NCI-H1105 treated with DMSO at 0.1 percent for 48 hours (cell line): ENCODE results near the gene USH1G.
A peak's percentile ranks its signal among the peaks of the same experiment; 100 is the strongest.
"Not testable (repeated sequence)": the region's sequence is repeated elsewhere in the genome, so short reads cannot be mapped to it uniquely, and the experiment has no call there.

Source experiments
- DNase-seq: peaks from one replicate; lab custom pipeline; 2025; lab: John Stamatoyannopoulos, UW

The USH1G gene

DNA sequence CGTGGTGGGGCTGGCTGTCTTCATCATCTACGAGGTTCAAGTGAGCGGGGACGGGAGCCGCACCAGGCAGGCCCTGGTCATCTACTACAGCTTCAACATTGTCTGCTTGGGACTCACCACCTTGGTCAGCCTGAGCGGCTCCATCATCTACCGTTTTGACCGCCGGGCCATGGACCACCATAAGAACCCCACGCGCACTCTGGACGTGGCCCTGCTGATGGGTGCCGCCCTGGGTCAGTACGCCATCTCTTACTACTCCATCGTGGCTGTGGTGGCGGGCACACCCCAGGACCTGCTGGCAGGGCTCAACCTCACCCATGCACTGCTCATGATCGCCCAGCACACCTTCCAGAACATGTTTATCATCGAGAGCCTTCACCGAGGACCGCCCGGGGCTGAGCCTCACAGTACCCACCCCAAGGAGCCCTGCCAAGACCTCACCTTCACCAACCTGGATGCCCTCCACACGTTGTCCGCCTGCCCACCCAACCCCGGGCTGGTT is 7.5 kb upstream of the USH1G start:
- DNase-seq = no peak

DNA sequence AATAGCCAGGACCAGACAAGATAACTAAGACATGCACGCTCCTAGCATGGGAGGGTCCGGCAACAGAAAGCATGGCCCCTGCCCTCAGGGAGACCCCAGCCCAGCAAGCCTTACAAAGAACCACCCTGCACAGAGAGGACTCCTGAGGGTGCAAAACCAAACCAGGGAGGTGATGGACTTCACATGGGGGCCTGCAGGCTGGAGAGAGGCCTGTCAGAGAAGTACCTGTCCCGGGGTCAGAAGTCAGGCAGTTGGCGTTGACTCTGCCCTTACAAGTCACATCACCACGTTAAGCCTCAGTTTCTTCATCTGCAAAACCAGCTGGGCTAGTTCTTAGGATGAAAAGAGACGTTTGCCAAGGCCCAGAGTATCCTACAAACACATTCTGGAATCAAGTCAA is 5.7 kb upstream of the USH1G start:
- DNase-seq = no peak

DNA sequence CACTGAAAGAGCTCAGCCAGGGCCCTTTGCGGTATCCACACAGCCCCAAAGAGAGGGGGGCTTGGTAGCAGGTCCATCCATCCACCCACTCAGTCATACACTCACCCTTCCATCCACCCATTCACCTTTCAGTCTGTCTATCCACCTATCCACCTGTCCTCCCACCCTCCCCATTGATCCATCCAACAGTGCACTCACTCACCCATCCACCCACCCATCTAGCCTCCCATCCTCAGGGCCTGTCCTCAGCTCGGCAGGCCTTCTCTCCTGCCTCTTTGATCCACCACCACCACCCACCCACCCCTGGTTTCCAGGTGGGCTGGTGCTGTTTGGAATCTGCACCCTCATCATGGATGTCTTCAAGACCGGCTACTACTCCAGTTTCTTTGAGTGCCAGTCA is 2.2 kb upstream of the USH1G start:
- DNase-seq = no peak

DNA sequence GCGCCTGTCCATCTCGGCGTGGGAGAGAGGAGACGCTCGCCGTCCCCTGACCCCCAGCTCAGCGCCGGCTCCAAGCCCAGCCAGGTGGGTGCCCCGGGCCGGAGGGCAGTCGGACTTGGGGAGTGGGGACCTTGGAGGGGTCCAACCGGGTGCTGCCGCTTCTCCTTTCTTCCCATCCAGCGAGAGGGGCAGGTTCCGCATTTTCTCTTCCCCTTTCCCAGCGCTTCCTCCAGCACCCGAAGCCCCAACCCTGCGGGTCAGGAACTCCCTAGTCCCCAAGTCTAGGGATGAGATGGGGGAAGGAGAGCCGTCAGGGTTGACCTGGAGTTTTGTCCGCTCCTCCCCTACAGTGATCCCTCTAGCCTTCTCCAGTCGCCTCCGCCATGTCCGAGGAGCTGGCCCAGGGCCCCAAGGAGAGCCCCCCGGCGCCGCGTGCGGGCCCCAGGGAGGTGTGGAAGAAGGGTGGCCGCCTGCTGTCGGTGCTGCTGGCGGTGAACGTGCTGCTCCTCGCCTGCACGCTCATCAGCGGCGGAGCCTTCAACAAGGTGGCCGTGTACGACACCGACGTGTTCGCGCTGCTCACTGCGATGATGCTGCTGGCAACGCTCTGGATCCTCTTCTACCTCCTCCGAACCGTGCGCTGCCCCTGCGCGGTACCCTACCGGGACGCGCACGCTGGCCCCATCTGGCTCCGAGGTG is 1.3 kb upstream of the USH1G start, which contains the start of gene OTOP2:
OTOP2 (plus strand) TSS at position 24 of the 699 bp plus-strand sequence; CDS start at position 384, 360 bp downstream.
- no peak for DNase-seq

DNA sequence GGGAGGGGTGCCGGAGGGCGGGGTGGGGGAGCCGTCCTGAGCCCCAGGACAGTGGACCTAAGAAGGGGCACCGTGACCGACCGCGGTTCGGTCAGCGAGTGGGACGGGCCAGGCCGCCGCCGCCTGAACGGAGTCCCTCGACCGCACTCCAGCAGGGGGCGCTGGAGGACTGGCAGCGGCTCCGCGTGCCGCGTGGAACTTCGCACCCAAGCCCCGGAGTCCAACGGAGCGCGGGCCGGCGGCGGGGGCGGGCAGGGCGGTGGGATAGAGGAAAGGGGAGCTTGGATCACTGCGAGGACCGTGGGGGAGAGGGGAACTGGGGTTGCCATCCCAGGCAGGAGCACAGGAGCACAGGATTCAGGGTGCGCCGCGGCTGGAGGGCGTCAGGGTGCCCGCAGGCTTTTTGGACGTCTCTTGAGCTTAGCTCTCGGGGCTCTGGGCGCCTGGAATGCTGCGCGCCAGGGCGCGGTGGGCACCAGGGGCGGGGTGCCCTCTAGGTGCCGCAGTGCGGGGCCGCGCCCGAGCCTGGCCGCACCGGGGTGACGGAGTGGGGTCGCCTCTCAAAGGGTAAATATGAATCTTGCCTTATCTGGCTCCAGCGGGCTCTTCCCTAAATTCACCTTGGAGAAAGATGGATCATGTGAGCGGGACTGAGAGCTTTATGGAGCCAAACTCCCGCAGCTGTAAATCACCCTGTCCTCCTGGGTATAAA is 639 bp upstream of the USH1G start:
- DNase-seq = peak; percentile 15

DNA sequence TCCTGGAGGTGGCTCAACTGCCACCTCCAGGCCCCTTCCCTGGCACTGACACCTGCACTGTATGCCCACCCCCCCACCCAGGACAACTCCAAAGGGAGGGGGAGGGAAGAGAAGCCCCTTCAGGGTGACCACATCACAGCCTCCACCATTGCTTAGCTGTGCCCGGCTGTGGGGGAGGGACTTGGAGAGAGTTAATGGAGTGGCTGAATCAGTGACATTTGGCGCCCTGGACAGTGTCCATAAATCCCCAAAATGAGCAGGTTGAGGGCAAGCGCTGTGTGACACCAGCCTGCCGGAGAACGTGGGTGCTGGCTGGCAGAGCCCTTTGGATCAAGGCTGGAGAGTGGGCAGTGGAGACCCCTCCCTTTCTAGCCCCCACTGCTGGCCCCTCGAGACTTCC is 883 bp downstream of the USH1G start:
- no peak for DNase-seq

DNA sequence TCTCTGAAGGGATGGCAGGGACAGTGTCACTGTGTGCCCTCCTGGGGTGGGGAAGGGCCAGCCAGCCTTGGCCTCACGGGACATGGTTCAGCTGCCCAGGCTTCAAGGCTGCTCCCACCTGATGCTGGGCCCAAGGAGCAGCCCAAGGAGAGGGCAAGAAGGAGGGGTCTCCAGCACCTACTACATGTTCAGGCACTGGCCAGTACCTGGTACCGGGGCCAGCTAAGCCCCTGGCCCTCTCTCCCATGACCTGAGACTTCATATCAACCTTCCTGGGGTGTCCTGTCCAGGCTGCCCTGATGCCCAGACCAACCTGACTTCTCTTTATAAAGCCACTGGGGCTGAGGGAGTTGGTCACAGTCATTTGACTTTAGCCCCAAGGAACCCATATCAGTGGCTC is 1.3 kb downstream of the USH1G start:
- DNase-seq = no peak

DNA sequence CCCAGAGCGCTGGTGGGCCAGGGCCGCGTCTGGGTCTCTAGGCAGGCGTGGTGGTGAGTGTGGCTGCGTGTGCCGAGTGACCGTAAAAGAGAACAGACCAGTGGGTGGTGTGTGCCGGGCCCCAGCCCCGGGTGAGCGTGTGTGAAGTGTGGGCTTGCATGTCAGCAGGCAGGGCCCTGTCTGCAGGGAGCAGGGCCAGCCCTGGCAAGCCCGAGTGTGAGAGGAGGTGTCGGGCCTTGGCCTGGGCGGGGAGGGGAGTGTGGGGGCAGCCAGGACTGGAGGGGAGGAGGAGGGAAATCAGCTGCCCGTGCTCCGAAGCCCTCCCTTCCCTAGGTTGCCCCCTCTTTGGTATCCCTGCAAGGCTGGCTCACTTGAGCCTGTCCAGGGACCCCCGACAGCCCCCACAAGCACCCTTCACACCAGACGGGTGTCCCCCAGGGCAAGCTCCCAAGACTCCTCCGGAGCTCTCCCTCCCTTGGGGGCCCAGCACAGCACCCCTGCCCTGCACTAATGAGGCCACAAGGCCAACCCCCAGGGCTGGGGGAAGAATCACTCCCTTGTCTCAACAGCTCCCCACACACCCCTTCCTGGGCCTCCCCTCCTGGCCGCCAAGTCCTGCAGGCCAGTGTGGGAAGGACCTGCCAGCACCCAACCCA is 1.9 kb downstream of the USH1G start:
- DNase-seq = no peak

DNA sequence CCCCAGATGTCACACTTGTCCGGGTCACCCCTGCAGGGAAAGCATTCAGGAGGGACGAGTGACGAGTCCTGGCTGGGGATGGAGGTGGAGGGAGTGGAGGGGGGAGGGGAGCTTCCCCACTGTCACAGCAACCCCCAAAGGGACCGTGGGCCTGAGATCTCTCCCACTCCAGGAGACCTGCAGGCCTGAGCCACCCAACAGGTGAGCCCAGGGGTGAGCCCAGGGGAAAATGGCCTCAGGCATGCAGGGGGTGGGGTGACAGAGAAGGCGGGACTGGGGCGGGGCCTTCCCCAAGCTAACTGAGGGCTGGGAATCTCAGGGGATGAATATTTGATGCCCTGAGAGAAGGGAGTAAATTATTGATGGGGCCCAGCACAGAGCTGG is 2.4 kb downstream of the USH1G start:
- DNase-seq = no peak

DNA sequence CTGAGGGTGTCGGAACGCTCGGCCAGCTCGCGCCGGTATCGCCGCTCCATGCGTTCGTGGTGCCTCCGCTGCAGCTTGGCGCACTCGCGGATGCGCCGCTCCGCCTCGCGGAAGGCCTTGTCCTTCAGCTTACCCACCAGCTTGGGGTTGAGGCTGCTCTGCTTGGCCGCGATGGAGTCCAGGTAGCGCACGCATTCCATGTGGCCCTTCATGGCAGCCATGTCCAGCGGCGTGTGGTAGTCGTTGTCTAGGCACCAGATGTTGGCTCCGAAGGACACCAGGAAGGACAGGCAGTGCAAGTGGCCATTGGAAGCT is 2.8 kb downstream of the USH1G start:
- DNase-seq = no peak

DNA sequence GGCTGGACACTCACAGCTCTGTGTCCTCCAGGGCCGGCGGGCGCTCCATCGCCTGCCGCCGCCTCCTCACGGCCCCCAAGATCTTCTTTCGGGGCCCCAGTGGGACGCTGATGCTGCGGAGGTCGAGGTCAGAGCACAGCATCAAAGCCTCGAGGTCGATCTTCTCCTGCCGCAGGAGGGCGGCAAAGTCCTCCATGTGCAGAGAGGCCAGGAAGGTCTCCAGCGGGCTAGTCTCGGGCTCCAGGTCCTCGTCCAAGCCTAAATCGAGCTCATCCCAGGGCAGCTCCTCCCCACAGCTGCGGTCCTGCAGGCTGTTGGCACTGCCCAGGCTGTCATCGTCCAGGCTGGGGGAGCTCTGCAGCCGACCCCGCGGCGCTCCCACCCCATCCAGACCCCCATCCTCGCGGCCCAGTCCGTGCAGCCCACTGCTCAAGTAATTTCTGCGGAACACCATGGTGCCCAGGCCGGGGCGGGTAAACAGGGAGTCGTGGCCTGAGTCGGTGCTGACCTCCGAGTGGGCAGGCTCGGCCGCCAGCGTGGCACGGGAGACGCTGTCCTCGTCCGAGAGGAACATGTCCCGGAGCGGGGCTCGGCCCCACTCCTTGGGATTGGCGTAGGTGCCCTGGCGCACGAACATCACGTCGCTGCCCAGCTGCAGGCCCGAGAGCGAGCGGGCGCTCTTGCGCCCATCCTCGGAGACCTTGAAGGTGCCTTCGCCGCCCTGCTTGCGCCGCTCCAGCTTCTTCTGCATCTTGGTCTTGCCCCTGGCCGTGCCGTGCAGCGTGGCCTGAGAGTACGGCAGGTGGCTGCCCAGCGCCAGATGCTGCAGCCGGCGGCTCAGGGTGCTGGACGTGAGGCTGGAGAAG is 3.4 kb downstream of the USH1G start:
- DNase-seq = no peak

DNA sequence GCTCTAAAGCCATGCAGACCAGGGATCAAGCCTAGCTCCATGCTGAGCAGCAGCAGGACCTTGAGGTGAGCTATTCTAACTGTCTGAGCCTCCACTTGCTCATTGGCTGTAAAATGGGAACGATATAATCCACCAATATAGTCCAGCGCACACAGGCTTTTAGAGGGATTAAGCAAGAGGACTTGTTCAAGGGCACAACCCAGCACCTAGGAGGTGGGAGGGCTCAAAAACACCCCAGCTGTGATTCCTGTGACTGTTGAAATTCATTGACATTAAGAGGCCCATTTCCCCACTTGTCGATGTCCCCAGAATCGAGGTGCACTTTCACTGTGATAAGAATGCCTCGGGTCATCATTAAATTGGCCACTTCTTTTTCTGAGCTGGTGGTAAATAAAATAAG is 4.1 kb downstream of the USH1G start:
- no peak for DNase-seq

DNA sequence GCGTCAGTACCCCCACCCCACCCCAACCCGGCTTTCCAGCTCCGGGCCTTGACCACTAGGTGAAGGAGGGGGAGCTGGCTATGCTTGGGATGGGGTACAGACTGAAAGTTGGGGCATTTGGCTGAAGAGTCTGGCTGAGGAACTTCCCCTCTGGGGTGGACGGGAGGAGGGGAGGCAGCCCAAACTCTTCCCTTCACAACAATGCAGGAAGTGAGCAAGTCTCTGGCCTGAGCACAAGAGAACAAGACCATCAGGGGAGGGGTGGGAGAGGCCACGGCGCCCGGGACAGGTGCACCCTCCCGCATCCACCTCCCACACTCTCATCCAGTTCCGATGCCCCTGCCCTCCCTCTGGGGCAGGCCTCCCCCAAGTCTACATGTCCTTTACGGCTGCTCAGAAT is 5.6 kb downstream of the USH1G start:
- no peak for DNase-seq

DNA sequence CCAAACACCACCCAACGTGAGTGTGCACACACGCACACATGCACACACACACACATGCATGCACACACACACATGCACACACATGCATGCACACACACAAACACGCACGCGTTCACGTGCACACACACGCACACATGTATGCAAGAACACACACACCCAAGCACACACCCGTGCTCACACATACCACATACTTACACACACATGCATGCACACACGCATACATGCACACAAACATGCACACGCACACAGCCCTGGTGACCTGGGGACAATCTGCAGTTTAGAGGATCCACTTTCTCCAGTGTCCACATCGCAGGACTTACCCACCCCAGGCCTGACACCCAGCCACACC is 6.2 kb downstream of the USH1G start:
- DNase-seq = no peak

DNA sequence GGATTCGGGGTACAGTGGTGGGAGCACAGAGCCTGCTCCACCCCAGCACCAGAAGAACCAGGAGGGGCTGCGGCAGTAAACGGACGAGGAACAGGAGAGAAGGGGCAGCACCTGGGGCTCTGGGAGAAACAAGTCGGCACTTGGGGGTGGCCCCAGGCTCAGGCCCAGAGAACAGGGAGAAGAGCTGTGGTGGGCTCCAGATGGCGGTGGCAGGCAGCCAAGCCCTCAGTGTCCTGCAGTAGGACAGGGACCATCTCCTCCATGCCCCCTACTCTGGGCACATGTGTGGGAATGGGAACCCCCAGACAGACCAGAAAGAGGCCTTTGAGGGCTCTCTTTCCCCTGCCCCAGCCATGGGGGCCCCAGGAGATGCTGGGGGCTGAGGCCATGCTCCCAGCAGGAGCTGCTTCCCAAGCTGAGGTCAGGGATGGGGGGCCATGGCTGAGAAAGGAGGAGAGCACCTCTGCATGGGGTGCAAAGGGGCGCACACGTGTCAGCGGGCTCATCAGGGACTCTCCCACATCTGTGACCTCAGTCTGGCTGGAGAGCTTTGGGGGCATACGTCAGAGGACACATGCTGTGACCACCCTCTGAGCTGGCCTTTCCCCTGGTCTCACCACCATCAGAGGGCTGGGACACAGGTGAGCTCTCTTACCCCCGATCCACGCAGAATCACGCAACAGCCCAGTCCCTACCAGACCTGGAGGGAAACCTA is 6.8 kb downstream of the USH1G start:
- DNase-seq = no peak

DNA sequence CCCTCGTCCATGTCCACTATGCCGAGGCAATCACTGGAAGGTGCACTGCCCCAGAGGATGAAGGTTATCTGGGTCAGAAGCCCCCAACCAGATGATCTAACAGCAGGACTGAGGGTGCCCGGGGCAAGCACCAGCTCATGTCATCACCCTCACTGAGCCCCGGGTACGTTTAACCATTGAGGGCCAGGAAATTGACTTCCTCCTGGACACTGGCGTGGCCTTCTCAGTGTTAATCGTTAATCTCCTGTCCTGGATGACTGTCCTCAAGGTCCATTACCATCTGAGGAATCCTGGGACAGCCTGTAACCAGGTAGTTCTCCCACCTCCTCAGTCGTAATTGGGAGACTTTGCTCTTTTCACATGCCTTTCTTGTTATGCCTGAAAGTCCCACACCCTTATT is 11.6 kb downstream of the USH1G start:
- not testable (repeated sequence) for DNase-seq

DNA sequence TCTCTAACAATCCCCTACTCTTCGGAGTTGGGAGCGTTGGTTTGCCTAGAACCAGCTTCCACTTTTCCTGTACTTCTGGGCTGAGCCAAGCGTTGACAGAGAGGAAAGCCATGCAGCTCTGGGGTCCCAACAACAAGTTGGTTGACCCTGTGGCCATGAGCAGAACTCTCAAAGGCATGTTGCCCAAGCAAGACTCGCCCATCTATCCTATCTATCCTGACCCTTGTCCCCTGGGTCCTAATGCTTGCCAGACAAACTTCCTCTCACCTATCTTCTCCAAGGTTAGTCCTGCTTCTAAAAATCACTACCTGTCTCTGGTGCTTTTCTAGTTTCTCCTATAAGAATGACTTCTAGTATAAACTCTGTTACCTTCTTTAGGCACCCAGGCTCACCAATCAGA is 14.0 kb downstream of the USH1G start:
- DNase-seq = not testable (repeated sequence)

DNA sequence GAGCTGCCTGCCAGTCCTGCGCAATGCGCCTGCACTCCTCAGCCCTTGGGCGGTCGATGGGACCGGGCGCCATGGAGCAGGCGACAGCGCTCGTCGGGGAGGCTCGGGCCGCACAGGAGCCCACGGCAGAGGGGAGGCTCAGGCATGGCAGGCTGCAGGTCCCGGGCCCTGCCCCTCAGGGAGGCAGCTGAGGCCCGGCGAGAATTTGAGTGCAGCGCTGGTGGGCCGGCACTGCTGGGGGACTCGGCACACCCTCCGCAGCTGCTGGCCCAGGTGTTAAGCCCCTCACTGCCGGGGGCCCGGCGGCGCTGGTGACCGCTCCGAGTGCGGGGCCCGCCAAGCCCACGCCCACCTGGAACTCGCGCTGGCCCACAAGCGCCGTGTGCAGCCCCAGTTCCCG is 16.0 kb downstream of the USH1G start:
- DNase-seq = no peak

DNA sequence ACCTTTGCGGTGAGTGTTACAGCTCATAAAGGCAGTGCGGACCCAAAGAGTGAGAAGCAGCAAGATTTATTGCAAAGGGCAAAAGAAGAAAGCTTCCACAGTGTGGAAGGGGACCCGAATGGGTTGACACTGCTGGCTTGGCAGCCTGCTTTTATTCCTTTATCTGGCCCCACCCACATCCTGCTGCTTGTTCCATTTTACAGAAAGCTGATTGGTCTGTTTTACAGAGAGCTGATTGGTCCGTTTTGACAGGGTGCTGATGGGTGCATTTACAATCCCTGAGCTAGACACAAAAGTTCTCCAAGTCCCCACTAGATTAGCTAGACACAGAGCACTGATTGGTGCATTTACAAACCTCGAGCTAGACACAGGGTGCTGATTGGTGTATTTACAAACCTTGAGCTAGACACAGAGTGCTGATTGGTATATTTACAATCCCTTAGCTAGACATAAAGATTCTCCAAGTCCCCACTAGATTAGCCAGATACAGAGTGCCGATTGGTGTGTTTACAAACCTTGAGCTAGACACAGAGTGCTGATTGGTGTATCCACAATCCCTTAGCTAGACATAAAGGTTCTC is 16.8 kb downstream of the USH1G start:
- DNase-seq = not testable (repeated sequence)

DNA sequence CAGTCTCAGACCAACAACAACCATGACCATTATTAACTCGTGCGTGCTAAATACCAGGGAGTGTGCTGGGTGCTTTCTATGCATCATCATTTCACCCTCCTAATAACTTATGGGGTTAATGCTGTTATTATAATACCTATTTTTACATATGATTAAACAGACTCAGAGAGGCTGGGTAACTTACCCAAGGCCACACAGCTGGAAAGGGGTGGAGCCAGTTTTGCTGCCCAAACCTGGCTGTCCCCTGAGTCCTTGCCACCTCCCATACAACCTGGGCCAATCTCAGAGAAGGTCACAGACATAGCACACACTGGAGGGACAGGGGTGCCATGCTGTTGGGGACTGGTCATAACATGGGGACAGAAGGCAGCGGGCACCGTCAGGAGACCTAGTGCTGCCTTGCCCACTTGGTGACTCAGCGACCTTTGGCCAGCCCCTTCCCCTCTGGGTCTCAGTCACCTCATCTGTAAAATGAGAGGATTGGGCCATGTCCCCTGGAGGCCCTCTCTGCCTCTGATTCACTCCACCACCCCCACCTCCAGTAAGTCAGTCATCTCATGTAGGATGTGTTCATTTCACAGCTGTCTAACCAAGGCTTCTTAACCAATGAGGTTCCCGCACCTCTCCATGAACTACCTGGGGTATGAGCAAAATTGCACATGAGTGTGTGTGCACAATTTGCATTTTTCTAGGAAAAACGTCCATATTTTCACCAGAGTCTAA is 18.2 kb downstream of the USH1G start:
- no peak for DNase-seq

DNA sequence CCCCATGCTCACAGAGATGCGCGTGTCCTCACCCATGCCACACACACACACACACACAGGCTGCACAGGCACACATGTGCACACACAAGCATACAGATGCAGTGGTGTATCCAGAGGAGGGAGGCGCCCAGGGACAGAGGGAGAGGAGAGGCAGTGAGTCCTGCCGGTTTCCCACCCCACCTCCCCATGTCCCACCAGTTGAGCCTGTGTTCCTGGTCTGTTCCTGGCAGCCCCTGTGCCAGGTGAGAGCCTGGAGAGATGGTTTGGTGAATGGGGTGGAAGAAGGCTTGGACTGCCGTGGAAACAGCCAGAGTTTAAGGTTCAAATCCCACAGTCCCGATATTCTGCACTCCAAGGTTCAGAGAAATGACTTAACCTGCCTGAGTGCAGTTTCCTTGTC is 19.4 kb downstream of the USH1G start:
- DNase-seq = no peak
